NCI-H226 (cell line): ENCODE data around the gene SH3GL1.
"Not testable (repeated sequence)": the region's sequence is repeated elsewhere in the genome, so short reads cannot be mapped to it uniquely, and the experiment has no call there.

ENCODE experiments used
- DNase-seq: peaks from one replicate; pipeline ENCODE4 v3.0.0-alpha.2; 2015

Gene SH3GL1

GRCh38 chr19:4342615-4343369 is 57.6 kb downstream of the SH3GL1 start:
- DNase-seq, result peak; percentile 100

- no peak for DNase-seq
Observed at GRCh38 chr19:4342314-4342614, 58.1 kb downstream of the SH3GL1 start.

GRCh38 chr19:4338441-4339355 is 61.6 kb downstream of the SH3GL1 start, which contains the start of gene STAP2:
Gene STAP2 (minus strand): TSS chr19:4338827. CDS start chr19:4338753, 74 bp downstream.
- DNase-seq, result peak; percentile 52

GRCh38 chr19:4337906-4338440 is 62.4 kb downstream of the SH3GL1 start:
- DNase-seq, result no peak

- no peak for DNase-seq
Observed at GRCh38 chr19:4334929-4335570, 65.3 kb downstream of the SH3GL1 start.

GRCh38 chr19:4329858-4330257 is 70.5 kb downstream of the SH3GL1 start:
- no peak for DNase-seq

GRCh38 chr19:4328991-4329681 is 71.2 kb downstream of the SH3GL1 start:
- not testable (repeated sequence) for DNase-seq

- peak; percentile 79 for DNase-seq
Observed at GRCh38 chr19:4328243-4328990, 71.9 kb downstream of the SH3GL1 start.

- DNase-seq, result no peak
Observed at GRCh38 chr19:4327877-4328242, 72.5 kb downstream of the SH3GL1 start.

- DNase-seq, result peak; percentile 58
Observed at GRCh38 chr19:4327252-4327876, 73.0 kb downstream of the SH3GL1 start.

GRCh38 chr19:4326837-4327251 is 73.5 kb downstream of the SH3GL1 start:
- no peak for DNase-seq

- no peak for DNase-seq
Observed at GRCh38 chr19:4326215-4326836, 74.0 kb downstream of the SH3GL1 start.

GRCh38 chr19:4324228-4324627 is 76.1 kb downstream of the SH3GL1 start:
- DNase-seq, result no peak

GRCh38 chr19:4323692-4324091 is 76.7 kb downstream of the SH3GL1 start:
- no peak for DNase-seq

GRCh38 chr19:4322942-4323665 is 77.2 kb downstream of the SH3GL1 start:
- no peak for DNase-seq

GRCh38 chr19:4320419-4320818 is 79.9 kb downstream of the SH3GL1 start:
- DNase-seq, result no peak

- no peak for DNase-seq
Observed at GRCh38 chr19:4319067-4319718, 81.2 kb downstream of the SH3GL1 start.

GRCh38 chr19:4318460-4318859 is 81.9 kb downstream of the SH3GL1 start:
- DNase-seq, result no peak

- DNase-seq, result no peak
Observed at GRCh38 chr19:4316956-4317355, 83.4 kb downstream of the SH3GL1 start.
